ENCODE data around the gene PTPN22.

GRCh38 chr1:113782406-113782805 is 89.1 kb downstream of the PTPN22 start:
- TF ChIP-seq CTCF (IDR thresholded peaks at IDR 0.05): no peak
- no peak for TF ChIP-seq EP300 (IDR thresholded peaks at IDR 0.05)
- TF ChIP-seq POLR2A (IDR thresholded peaks at IDR 0.05): no peak
- no peak for TF ChIP-seq POLR2AphosphoS5 (IDR thresholded peaks at IDR 0.05)
